Smooth muscle cell of bladder (primary cell): ENCODE results near the gene C1QTNF9. TPM values are rescaled to one million over a fixed set of nuclear protein-coding genes. Genes with fewer than 3 reads are reported as not detected.

Experiments
- total RNA-seq: library from RNA; depleted of rRNA; stranded (reverse); fragments of >200 nt; gene quantifications from 2 replicates; pipeline ENCODE4 v1.2.3, GENCODE V29; 2014

Gene C1QTNF9
- total RNA-seq, result not detected in 2 replicates

DNA sequence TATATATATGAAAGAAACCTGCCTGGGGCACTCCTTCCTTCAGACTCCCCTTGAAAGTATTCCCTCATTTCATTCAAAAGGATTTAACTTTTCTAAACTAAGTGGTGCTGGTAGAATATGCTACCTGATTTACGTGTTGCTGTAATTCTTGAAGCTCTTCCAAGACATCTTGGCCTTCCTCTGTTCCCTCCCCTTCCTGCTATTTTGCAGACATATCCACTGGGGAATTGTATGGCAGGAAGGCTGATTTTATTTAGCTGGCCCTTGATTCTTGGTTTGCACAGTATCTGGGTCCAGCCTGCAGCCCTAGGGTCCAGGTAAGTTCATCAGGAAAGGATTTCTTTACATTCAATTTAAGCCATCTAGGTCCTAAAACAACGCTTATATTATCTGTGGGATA lies at the start of gene C1QTNF9:
TSS of gene C1QTNF9 (plus strand) at position 281 of the 400 bp plus-strand sequence. CDS start 6,424 bp downstream, outside the sequence.

Other genes starting within 250 kb of the C1QTNF9 start
- 14.4 and 14.9 TPM in 2 replicates for gene SPATA13, start 148.9 kb upstream of the C1QTNF9 start, total RNA-seq
- gene PARP4, start 203.2 kb downstream of the C1QTNF9 start, total RNA-seq, result 34.9 and 38.4 TPM in 2 replicates